Measurements from ENCODE around the gene GPC1.

Gene GPC1

DNA sequence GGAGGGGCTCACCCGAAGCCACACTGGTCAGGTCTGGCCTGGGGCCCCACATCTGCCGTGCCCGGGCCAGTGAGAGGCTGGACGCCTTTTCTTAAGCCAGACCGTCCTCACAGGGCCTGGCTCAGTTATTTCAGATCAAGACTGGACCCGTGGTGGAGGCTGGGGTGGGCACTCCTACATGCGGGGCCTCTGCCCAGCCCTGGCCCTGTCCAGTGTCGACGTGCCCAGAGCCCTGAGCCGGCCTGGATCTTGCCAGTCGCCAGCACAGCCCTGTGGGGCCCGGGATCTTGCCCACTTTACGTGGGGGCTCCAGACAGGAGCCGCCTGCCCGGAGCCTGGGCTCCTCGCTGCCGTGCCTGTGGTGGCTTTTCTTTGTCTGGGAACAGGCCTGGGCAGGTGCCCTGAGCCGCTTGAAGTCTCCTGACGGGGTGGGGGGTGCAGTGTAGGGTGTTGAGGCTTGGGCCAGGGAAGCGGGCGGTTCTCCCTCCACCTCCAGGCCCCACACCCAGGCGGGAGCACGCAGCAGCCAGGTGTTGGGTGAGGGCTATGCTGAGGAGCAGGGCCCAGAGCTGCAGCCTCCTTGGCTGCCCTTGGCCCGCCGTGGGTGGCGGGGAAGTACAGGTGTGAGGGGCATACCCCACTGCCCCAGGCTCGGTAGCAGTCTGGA lies 6.0 kb downstream of the GPC1 start:
- ATAC-seq, result no peak
- no peak for TF ChIP-seq RARB (CRISPR knock-in tag; IDR thresholded peaks at IDR 0.05)
- no peak for TF ChIP-seq ZFP3 (CRISPR knock-in tag; IDR thresholded peaks at IDR 0.05)
- no peak for TF ChIP-seq TOX (CRISPR knock-in tag; IDR thresholded peaks at IDR 0.05; ENCODE audit: borderline replicate concordance)
- TF ChIP-seq ZFP30 (CRISPR knock-in tag; IDR thresholded peaks at IDR 0.05), result no peak
- no peak for TF ChIP-seq OSR1 (CRISPR knock-in tag; IDR thresholded peaks at IDR 0.05)
- TF ChIP-seq, protein P1, sequence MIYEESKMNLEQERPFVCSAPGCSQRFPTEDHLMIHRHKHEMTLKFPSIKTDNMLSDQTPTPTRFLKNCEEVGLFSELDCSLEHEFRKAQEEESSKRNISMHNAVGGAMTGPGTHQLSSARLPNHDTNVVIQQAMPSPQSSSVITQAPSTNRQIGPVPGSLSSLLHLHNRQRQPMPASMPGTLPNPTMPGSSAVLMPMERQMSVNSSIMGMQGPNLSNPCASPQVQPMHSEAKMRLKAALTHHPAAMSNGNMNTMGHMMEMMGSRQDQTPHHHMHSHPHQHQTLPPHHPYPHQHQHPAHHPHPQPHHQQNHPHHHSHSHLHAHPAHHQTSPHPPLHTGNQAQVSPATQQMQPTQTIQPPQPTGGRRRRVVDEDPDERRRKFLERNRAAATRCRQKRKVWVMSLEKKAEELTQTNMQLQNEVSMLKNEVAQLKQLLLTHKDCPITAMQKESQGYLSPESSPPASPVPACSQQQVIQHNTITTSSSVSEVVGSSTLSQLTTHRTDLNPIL (CRISPR knock-in tag; IDR thresholded peaks at IDR 0.05; ENCODE audit: low read depth), result no peak
- no peak for TF ChIP-seq SNAI2 (CRISPR knock-in tag; IDR thresholded peaks at IDR 0.05)
- TF ChIP-seq ZNF70 (CRISPR knock-in tag; IDR thresholded peaks at IDR 0.05), result no peak
- TF ChIP-seq, protein P2, sequence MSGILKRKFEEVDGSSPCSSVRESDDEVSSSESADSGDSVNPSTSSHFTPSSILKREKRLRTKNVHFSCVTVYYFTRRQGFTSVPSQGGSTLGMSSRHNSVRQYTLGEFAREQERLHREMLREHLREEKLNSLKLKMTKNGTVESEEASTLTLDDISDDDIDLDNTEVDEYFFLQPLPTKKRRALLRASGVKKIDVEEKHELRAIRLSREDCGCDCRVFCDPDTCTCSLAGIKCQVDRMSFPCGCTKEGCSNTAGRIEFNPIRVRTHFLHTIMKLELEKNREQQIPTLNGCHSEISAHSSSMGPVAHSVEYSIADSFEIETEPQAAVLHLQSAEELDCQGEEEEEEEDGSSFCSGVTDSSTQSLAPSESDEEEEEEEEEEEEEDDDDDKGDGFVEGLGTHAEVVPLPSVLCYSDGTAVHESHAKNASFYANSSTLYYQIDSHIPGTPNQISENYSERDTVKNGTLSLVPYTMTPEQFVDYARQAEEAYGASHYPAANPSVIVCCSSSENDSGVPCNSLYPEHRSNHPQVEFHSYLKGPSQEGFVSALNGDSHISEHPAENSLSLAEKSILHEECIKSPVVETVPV (CRISPR knock-in tag; IDR thresholded peaks at IDR 0.05), result no peak
- no peak for TF ChIP-seq ISL1 (CRISPR knock-in tag; IDR thresholded peaks at IDR 0.05)
- TF ChIP-seq, protein P3, sequence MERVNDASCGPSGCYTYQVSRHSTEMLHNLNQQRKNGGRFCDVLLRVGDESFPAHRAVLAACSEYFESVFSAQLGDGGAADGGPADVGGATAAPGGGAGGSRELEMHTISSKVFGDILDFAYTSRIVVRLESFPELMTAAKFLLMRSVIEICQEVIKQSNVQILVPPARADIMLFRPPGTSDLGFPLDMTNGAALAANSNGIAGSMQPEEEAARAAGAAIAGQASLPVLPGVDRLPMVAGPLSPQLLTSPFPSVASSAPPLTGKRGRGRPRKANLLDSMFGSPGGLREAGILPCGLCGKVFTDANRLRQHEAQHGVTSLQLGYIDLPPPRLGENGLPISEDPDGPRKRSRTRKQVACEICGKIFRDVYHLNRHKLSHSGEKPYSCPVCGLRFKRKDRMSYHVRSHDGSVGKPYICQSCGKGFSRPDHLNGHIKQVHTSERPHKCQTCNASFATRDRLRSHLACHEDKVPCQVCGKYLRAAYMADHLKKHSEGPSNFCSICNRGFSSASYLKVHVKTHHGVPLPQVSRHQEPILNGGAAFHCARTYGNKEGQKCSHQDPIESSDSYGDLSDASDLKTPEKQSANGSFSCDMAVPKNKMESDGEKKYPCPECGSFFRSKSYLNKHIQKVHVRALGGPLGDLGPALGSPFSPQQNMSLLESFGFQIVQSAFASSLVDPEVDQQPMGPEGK (CRISPR knock-in tag; IDR thresholded peaks at IDR 0.05; ENCODE audit: borderline replicate concordance), result no peak
- no peak for TF ChIP-seq ZNF565 (CRISPR knock-in tag; conservative IDR thresholded peaks at IDR 0.05; ENCODE audit: low read depth)
- TF ChIP-seq, protein P4, sequence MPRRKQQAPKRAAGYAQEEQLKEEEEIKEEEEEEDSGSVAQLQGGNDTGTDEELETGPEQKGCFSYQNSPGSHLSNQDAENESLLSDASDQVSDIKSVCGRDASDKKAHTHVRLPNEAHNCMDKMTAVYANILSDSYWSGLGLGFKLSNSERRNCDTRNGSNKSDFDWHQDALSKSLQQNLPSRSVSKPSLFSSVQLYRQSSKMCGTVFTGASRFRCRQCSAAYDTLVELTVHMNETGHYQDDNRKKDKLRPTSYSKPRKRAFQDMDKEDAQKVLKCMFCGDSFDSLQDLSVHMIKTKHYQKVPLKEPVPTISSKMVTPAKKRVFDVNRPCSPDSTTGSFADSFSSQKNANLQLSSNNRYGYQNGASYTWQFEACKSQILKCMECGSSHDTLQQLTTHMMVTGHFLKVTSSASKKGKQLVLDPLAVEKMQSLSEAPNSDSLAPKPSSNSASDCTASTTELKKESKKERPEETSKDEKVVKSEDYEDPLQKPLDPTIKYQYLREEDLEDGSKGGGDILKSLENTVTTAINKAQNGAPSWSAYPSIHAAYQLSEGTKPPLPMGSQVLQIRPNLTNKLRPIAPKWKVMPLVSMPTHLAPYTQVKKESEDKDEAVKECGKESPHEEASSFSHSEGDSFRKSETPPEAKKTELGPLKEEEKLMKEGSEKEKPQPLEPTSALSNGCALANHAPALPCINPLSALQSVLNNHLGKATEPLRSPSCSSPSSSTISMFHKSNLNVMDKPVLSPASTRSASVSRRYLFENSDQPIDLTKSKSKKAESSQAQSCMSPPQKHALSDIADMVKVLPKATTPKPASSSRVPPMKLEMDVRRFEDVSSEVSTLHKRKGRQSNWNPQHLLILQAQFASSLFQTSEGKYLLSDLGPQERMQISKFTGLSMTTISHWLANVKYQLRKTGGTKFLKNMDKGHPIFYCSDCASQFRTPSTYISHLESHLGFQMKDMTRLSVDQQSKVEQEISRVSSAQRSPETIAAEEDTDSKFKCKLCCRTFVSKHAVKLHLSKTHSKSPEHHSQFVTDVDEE (CRISPR knock-in tag; IDR thresholded peaks at IDR 0.05), result no peak
- TF ChIP-seq TCF4 (CRISPR knock-in tag; IDR thresholded peaks at IDR 0.05; ENCODE audit: borderline replicate concordance), result no peak
- TF ChIP-seq GLIS3 (CRISPR knock-in tag; IDR thresholded peaks at IDR 0.05), result no peak
- no peak for TF ChIP-seq ARNTL (CRISPR knock-in tag; IDR thresholded peaks at IDR 0.05; ENCODE audit: borderline replicate concordance, low read depth)

DNA sequence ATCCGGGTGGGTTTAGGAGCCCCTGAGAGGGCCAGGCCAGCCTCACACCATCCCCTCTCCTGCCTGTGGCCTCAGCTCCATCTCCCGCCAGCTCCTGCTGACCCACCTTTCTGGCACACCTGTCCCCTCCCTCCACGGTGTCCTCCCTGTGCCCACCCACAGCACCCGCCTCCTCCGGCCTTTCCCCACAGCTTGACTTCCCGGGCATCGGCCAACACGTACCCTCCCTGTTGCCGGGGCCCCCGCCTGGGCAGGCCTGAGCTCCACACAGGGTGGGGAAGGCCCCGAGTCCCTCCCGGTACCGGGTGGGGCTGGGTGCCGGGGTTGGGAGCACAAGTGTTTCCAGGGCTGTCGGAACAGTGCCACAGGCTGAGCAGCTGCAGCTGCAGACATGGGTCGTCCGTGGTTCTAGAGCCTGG lies 6.5 kb downstream of the GPC1 start:
- TF ChIP-seq TOX (CRISPR knock-in tag; IDR thresholded peaks at IDR 0.05; ENCODE audit: borderline replicate concordance) (no peak), OSR1 (CRISPR knock-in tag; IDR thresholded peaks at IDR 0.05) (no peak), ISL1 (CRISPR knock-in tag; IDR thresholded peaks at IDR 0.05) (no peak)
- TF ChIP-seq, protein P3 (CRISPR knock-in tag; IDR thresholded peaks at IDR 0.05; ENCODE audit: borderline replicate concordance), result no peak
- TF ChIP-seq, protein P4 (CRISPR knock-in tag; IDR thresholded peaks at IDR 0.05), result no peak
- ATAC-seq, result no peak
